ENCODE results near the gene HECTD2.
"Not testable (repeated sequence)": the region's sequence is repeated elsewhere in the genome, so short reads cannot be mapped to it uniquely, and the experiment has no call there.

HECTD2 gene

DNA sequence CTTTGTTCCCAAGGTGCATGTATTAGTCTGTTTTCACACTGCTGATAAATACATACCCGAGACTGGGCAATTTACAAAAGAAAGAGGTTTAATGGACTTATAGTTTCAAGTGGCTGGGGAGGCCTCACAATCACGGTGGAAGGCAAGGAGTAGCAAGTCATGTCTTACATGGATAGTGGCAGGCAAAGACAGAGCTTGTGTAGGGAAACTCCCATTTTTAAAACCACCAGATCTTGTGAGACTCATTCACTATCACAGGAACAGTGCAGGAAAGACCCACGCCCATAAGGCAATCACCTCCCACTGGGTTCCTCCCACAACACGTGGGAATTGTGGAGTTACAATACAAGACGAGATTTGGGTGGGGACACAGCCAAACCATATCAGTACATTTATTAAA is 129.8 kb downstream of the HECTD2 start:
- no peak for DNase-seq

DNA sequence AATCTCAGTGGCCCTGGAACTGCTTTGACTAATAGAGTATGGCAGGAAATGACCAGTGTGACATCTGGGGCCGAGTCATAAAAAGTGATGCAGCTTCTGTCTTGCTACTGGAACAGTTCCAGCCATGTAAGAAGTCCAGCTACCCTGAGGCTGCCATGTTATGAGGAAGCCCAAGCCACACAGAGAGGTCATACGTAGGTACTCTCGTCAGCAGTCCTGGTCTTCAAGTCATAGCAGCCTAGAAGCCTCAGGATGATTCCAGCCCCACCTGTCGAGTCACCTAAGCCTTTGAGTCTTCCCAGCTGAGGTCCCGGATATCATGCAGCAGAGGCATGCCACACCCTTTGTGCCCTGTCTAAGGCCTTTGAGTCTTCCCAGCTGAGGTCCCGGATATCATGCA is 130.6 kb downstream of the HECTD2 start:
- no peak for DNase-seq

DNA sequence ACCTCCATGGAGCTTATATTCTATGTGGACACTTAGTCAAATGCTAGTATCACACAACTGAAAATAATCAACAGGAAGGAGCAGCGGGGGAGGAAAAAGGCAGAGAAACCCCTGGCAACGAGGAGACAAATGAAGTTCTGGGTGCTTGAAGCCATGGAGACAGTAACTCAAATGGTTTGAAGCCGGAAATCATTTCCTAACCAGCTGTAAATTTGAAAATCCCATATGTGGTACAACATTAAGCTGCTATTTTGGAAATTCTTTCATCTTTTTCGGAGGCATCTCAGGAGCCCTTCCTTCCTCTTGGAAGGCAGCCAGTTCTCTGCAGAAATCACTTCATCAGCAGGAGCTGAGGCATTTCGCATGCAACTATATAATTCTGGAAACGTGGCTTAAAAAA is 131.3 kb downstream of the HECTD2 start:
- DNase-seq: no peak

DNA sequence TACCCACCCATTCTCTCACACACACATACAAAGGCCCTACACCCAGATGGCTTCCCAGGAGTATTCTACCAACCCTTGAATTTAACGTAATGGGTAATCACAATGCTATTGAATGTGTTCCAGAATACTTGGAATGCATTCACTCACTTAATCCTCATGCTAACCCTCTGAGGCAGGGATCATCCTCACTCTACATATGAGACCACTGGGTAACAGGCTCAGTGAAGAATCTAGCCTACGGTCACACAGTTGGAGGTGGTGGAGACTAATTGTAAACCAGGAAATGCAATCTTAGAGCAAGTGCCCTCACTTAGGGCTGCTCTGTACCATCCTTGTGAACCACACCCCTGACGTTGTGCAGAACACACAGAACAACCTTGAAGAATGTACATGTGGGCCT is 135.2 kb downstream of the HECTD2 start:
- no peak for DNase-seq

DNA sequence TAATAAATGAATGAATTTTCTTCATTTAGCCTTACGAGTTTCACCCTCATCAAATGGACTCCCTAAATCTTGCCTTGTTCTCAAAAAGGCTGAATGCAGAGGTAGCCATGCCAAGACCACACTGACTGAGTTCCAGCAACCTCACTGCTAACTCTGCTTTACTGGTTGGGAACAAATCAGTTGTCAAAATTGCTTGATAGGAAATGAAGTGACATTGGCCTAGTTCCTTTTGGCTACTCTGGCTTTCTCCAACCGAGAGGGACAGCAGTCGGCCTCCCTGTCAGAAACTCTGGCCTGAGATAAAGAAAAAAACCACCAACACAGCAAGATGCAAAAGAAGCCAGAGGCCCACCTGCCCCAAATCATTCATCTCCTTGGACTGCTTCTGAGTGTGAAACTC is 135.7 kb downstream of the HECTD2 start:
- no peak for DNase-seq

DNA sequence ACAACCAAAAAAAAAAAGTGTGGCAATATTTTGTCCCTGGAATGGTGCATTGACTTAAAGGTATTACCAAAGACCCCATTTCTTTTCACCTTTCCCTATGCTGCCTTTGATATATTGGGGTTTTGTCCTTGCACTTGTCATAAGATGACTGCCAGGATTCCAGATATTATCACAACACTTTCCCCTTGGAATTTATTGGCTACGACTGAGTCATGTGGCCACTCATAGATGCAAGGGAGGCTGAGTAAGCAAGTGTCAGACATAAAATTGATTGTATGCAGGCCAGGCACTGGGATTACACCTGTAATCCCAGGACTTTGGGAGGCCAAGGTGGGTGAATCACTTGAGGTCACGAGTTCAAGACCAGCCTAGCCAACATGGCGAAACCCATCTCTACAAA is 139.1 kb downstream of the HECTD2 start:
- DNase-seq: no peak

DNA sequence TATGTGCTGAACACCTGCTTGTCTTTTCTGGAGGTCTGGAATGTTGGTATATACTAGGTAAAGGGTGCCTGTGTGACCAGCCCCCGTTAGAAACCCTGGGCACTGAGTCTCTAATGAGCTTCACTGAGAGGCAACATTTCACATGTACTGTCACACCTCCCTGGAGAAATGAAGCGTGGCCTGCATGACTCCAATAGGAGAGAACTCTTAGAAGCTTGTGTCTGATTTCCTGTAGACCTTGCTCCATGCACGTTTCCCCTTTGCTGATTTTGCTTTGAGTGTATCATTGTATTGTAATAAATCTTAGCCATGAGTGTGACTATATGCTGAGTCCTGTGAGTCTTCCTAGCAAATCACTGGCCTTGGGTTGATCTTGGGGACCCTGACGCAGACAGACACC is 139.9 kb downstream of the HECTD2 start:
- no peak for DNase-seq

DNA sequence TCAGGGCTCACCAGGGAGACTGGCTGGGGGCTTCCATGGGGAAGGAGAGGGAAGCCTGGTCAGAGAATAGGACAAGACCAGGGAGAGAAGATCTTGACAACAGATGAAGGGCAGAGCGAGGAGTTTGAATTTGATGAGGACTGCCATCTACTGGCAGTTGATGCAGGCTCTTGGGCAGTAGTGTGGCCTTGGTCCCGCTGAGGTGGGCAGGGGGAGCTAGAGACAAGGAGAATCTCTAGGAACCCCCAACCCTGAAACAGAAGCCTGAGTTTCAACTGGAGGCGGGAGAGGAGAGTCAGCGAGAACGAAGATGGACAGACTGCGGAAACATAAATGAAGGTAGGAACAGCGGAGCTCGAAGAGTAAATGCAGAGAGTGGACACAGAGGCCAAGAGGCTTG is 141.7 kb downstream of the HECTD2 start:
- no peak for DNase-seq

DNA sequence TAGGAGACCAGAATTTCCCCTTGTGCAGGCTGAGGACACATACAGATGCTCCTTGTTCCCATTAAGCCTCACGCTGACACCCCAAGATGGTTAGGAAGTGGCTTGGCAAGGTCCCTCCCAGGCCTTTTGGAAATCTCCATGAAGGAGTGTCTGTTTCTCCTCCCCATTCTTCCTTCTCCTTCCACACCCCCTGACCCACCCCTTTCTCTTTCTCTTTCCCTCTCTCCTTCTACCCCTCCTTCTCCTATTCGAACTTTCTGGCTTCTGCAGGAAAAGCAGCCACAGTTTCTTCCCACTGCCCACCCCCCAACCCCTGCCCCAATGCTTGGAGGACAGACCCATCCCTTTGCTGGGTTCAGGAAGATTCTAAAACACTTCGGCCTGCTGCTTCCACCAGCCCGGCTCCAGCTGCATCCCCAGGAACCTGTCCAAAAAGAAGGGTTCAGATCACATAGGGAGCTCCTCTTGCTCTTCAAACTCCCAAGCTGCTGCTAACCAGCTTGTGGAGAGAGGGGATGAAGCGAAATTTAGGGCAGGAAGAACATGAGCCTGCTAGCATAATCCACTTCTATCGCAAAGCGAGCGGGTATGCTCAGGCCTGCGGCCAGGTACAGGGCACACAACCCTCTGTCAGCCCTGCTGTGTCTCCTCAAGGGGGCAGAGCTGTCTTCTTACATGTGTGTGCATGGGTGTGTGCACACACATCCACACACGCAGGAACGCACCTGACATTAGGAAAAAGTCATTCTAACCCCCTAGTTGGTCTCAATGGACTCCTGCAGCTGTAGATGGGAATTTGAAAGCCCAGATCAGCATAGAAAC is 142.3 kb downstream of the HECTD2 start:
- no peak for DNase-seq

DNA sequence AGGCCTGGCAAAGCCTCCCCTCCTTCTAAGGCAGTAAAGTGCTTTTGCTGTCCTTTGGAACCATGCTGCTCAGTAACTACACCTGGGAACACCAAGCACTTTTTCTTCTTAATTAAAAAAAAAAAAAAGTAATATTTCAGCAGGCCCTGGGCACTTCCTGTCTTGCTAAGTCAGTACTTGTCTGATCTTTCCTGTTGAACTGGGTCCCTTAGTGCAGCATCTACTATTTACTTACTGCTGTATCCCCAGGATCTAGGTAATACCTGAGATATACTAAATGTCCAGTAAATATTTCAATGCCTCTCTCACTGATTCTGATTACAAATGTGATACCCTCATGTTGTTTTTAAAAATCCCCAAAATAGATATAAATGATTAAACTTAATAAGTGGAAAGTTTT is 145.3 kb downstream of the HECTD2 start:
- no peak for DNase-seq

DNA sequence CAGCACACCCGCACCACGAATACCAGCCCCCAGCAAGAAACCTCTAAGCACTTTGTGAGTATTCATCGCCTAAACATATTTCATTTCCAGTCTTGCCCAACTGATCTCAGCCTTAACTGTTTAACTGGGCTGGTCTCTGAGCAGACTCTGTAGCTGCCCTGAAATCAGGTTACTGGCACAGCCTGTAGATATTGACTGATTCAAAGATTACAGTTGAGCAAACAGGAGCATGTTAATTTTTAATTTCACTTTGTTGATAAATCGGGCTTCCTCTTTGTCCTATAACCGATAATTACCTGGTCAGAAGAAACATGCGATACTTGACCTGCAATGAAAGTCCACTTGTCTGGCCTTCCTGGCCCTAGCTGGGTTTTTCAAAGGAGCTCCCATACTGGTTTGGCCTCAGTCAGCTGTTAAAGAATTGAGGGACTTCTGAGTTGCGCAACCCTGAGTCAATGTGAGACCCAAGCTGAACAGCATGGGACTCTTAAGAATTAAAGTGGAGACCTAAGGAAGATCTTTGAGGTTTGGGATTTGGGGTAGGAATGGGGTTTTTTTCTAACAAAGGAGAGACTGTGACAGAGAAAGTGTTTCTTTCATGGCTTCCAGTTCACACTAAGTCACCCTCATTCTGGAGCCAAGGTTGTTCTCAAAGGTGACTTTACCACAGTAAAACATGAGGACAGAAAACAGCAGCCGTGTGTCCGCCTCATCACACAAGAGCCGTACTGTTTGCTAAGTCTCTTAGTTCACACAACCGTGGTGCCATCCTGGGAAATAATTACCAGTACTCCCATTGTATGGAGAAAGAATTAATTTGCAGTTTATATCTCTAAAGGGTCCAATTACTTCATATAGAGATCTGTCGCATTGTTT is 146.8 kb downstream of the HECTD2 start:
- no peak for DNase-seq

DNA sequence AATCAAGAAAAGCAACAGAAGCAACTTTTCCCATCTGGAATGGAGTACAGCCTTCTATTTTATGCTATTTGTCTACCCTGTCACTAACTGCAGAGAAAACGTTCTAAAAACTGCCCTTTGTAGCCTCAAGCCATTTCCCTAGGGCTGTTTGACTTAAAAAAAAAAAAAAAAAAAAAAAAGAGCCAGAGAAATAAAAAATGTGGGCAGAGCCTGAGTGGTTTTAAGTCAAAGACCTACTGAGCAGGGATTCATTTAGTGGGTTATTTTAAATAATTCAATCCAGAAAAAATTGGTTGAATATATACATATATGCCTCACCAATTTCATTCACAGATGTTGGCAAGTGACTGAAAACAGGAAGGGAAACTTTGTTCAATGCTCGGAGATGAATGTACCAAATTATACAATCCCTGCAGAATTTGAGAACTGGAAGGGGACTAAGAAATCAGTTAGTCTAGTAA is 147.5 kb downstream of the HECTD2 start:
- no peak for DNase-seq

DNA sequence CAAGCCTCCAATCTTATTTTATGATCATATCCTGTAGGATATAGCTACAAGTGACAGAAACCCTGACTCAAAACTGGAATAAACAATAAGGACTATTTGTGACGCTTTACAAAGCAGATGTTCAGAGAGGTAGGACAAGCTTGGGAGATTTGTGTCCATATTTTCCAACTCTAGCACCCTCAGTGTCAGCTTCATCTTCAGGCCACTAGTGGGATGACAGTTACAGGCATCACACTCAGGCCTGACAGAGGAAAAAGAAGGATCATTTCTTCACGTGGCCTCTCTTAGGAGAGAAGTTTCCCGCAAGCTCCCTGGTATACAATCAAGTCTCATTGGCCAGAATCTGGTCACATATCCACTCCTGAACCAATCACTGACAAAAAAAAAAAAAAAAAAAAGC is 148.3 kb downstream of the HECTD2 start:
- no peak for DNase-seq

DNA sequence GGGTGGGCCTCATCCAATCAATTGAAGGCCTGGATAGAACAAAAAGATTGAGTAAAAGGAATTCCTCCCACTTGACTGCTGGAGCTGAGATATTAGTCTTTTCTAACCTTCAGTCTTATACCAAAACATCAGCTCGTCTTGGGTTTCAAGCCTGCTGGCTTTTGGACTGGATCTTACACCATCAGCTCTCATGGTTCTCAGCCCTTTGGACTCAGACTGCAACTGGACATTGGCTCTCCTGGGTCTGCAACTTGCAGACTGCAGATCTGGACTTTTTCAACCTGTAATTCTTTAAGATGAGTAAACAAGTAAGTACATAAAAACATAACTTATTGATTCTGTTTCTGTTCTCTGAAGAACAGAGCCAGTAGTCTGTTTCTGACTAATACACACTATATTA is 149.0 kb downstream of the HECTD2 start:
- no peak for DNase-seq

DNA sequence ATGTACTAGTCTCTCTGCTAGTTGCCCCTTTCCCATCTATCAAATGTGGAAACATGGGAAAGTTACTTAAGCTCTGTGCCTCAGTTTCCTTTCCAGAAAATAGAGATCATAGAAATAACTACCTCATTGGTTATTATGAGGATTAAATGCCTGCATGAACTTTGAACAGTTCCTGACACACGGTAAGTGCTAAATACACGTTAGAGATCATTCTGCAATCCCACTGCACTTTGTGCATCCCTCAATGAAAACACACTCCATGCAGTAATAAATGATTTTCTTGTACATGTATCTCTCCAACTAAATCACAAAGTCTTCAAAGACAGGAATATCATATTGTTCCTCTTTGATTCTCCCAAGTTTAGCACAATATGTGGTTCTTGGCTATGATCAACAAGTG is 149.6 kb downstream of the HECTD2 start:
- no peak for DNase-seq

DNA sequence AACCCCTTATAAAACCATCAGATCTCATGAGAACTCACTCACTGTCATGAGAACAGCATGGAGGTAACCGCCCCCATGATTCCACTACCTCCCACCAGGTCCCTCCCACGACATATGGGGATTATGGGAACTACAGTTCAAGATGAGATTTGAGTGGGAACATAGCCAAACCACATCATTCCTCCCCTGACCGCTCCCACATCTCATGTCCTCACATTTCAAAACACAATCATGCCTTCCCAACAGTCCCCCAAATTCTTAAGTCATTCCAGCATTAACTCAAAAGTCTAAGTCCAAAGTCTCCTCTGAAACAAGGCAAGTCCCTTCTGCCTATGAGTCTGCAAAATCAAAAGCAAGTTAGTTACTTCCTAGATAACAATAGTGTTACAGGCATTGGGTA is 150.7 kb downstream of the HECTD2 start:
- not testable (repeated sequence) for DNase-seq

DNA sequence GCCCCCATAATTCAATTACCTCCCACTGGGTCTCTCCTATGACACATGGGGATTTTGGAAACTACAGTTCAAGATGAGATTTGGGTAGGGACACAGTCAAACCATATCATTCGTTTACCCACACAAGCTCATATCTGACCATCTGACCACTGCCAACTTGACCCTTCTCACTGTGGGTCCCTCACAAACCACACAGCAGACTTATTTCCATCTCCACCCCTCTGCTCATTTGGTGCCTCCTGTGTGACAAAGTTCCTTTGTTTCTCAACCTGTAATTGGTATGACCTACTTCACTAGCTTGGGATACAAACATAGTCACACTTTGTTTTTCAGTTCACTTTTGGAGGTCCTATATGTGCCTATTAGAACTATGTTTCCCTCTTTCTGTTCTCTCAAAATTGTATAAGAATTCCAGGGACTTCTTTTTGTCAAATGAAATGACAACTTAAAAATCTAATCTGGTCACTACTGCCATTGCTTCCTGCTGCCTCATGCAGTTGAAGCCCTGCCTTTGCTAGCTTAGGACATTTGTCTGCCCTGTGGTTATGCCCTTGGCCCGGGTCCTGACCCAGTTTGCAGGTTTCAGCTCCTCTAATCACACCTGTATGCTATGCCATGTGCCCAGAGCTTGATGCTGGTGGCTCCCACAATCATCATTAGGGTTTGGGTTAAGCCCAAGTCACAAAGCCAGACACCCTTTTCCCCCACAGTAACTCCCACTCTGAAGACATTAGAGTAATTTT is 152.9 kb downstream of the HECTD2 start:
- no peak for DNase-seq

DNA sequence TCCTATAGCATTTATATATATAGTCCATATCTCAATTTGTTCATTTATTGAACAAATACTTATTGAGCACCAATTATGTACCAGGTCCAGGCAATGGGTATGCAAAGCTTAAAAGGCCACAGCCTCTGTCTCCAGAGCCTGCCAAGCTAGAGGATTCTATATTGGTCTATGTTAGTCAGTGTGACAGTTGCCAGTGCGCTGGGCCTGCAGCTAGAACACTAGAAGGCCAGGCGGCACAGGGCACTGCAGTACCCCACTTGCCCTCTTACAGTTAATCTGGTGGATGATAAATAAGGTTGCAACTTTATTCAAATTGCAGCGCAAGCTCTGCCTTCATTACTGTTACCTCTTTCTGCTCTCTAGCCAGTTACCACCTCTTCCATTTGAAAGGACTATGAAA is 153.9 kb downstream of the HECTD2 start:
- DNase-seq: no peak
